CD14-positive monocyte (primary cell): ENCODE data around the gene SRSF8. TPM values are rescaled to one million over a fixed set of nuclear protein-coding genes. Genes with fewer than 3 reads are reported as not detected.

Source experiments
- DNase-seq, 3 donors: peaks; one replicate each; pipeline ENCODE4 v3.0.0-alpha.2; 2011 to 2022
- H2AFZ ChIP-seq: 2 replicates; pipeline ENCODE4 v1.6.0; 2012; ENCODE audit warnings: mild to moderate bottlenecking, low read depth, low read length, inconsistent platforms; ENCODE audit not compliant: insufficient read depth, poor library complexity, severe bottlenecking
- H3K27ac ChIP-seq, 2 donors: 1 replicate in 1 of 2; 2 replicates in 1 of 2; pipeline ENCODE4 v1.5.1; 2012 to 2013; ENCODE audit warnings: low read length in 2 of 2, control low read depth in 1 of 2, inconsistent platforms in 1 of 2, low read depth in 1 of 2, mild to moderate bottlenecking in 1 of 2
- H3K27me3 ChIP-seq, 2 donors: one replicate each; pipeline versions ENCODE4 v1.6.0 to v1.6.1; 2011 to 2013; ENCODE audit warnings: low read length in 2 of 2; ENCODE audit not compliant: control insufficient read depth in 2 of 2, insufficient read depth in 2 of 2
- H3K36me3 ChIP-seq, 2 donors: replicated peaks in 1 of 2; 1 replicate in 1 of 2; 2 replicates in 1 of 2; pipeline versions ENCODE4 v1.5.1 to v1.6.1; 2012 to 2013; ENCODE audit warnings: low read length in 2 of 2, control low read depth in 1 of 2, inconsistent platforms in 1 of 2, mild to moderate bottlenecking in 1 of 2; ENCODE audit not compliant: insufficient read depth in 2 of 2, control insufficient read depth in 1 of 2
- H3K4me1 ChIP-seq, 2 donors: 1 replicate in 1 of 2; 2 replicates in 1 of 2; pipeline versions ENCODE4 v1.5.1 to v1.6.1; 2012 to 2013; ENCODE audit warnings: low read length in 2 of 2, control low read depth in 1 of 2, inconsistent platforms in 1 of 2, mild to moderate bottlenecking in 1 of 2, moderate library complexity in 1 of 2; ENCODE audit not compliant: insufficient read depth in 2 of 2, control insufficient read depth in 1 of 2
- H3K4me2 ChIP-seq: replicated peaks from 2 replicates; pipeline ENCODE3; 2012; ENCODE audit warnings: low read length, moderate library complexity, mild to moderate bottlenecking; ENCODE audit not compliant: poor library complexity, severe bottlenecking; ENCODE audit errors: extremely low read depth
- H3K4me3 ChIP-seq, 3 experiments: fragments of 200-600 bp in 1 of 3; sonication (generic) in 1 of 3; replicated peaks in 1 of 3; 1 replicate in 2 of 3; 2 replicates in 1 of 3; pipeline ENCODE4 v1.5.1; 2011 to 2013; ENCODE audit warnings: low read length in 3 of 3, mild to moderate bottlenecking in 3 of 3, control low read depth in 2 of 3, low read depth in 2 of 3, inconsistent platforms in 1 of 3, moderate library complexity in 1 of 3
- H3K79me2 ChIP-seq: 2 replicates; pipeline ENCODE4 v1.6.0; 2012; ENCODE audit warnings: mild to moderate bottlenecking, control low read depth, inconsistent platforms, low read length, moderate library complexity; ENCODE audit not compliant: insufficient read depth
- H3K9ac ChIP-seq: 2 replicates; pipeline ENCODE4 v1.6.0; 2017; ENCODE audit warnings: low read length, mild to moderate bottlenecking; ENCODE audit not compliant: insufficient read depth, poor library complexity, severe bottlenecking
- H3K9me3 ChIP-seq, 2 donors: replicated peaks in 1 of 2; 1 replicate in 1 of 2; 2 replicates in 1 of 2; pipeline versions ENCODE4 v1.5.1 to v1.6.1; 2012 to 2013; ENCODE audit warnings: low read length in 2 of 2, control low read depth in 1 of 2; ENCODE audit not compliant: control insufficient read depth in 1 of 2, insufficient read depth in 1 of 2
- H4K20me1 ChIP-seq: 2 replicates; pipeline ENCODE4 v1.6.0; 2012; ENCODE audit warnings: mild to moderate bottlenecking, low read length, control low read depth, moderate library complexity; ENCODE audit not compliant: insufficient read depth
- H3K27ac Mint-ChIP-seq, 7 donors: one replicate each; pipeline ENCODE4 v1.8.0; 2020; ENCODE audit warnings: mild to moderate bottlenecking in 7 of 7, mixed read lengths in 7 of 7, moderate library complexity in 6 of 7, inconsistent platforms in 2 of 7
- H3K27me3 Mint-ChIP-seq, 3 donors: one replicate each; pipeline ENCODE4 v1.8.0; 2021 to 2022; ENCODE audit warnings: low read depth in 3 of 3, mild to moderate bottlenecking in 3 of 3, mixed read lengths in 3 of 3, moderate library complexity in 3 of 3, inconsistent platforms in 1 of 3
- H3K36me3 Mint-ChIP-seq, 2 donors: one replicate each; pipeline ENCODE4 v1.8.0; 2020; ENCODE audit warnings: mixed read lengths in 2 of 2, inconsistent platforms in 1 of 2, mild to moderate bottlenecking in 1 of 2
- H3K4me1 Mint-ChIP-seq: one replicate; pipeline ENCODE4 v1.8.0; 2020; ENCODE audit warnings: mild to moderate bottlenecking, mixed read lengths
- H3K4me3 Mint-ChIP-seq, 2 donors: one replicate each; pipeline ENCODE4 v1.8.0; 2020; ENCODE audit warnings: mild to moderate bottlenecking in 2 of 2, mixed read lengths in 2 of 2, moderate library complexity in 1 of 2
- H3K9me3 Mint-ChIP-seq, 7 donors: one replicate each; pipeline ENCODE4 v1.8.0; 2020 to 2022; ENCODE audit warnings: mixed read lengths in 7 of 7, mild to moderate bottlenecking in 6 of 7, moderate library complexity in 6 of 7, inconsistent platforms in 2 of 7
- WGBS: methylation state at CpG from one replicate; pipeline ENCODE4 v1.1.5; 2013; ENCODE audit warnings: missing lambda C conversion rate; ENCODE audit not compliant: insufficient coverage; 5-methylcytosine and 5-hydroxymethylcytosine counted together
- intact Hi-C, 2 donors: fragments of 100-400 bp; cut with micrococcal nuclease; formaldehyde crosslinking; loops; one replicate each; pipeline versions ENCODE4 v1.15.0 to v1.15.1; 2023
- polyA plus RNA-seq, 3 donors: library from polyadenylated mRNA; depleted of rRNA in 1 of 3; unstranded in 2 of 3; stranded (reverse) in 1 of 3; fragments of 300-500 nt in 2 of 3; fragments of >200 nt in 1 of 3; fragmentation: Illumina TruSeq in 2 of 3; gene quantifications; 1 replicate in 2 of 3; 2 replicates in 1 of 3; pipeline ENCODE4 v1.2.3, GENCODE V29; 2012 to 2021
- TF ChIP-seq, protein P1 (sequence below): fragments of 200-600 bp; IDR thresholded peaks from one replicate; pipeline ENCODE4 v1.8.0; 2022; ENCODE audit warnings: antibody characterized with exemption, mild to moderate bottlenecking

SRSF8 gene
- polyA plus RNA-seq, 3 donors: 9.3 to 24.9 (median 24.4) TPM

DNA sequence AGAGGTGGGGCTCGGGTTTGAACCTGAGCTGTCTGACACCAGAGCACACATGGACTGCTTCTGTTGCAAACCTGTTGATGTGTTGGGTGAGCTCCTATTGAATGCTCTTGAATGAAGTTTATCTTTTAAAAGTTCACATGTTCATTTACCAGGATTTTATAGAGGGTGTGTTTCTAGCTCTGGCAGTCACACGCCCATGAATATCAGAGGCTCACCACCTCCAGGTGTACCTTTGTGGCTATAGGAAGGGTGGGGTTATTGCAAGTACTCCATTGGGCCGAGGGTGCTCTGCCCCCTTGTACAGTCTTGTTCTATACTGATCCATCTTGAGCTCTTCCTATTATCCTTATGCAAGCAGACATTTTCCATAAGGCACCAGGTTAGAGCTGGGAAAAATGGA, 32.1 kb downstream of the SRSF8 start:
- no peak overlapping the region for H3K27ac ChIP-seq
- TF ChIP-seq, protein P1, sequence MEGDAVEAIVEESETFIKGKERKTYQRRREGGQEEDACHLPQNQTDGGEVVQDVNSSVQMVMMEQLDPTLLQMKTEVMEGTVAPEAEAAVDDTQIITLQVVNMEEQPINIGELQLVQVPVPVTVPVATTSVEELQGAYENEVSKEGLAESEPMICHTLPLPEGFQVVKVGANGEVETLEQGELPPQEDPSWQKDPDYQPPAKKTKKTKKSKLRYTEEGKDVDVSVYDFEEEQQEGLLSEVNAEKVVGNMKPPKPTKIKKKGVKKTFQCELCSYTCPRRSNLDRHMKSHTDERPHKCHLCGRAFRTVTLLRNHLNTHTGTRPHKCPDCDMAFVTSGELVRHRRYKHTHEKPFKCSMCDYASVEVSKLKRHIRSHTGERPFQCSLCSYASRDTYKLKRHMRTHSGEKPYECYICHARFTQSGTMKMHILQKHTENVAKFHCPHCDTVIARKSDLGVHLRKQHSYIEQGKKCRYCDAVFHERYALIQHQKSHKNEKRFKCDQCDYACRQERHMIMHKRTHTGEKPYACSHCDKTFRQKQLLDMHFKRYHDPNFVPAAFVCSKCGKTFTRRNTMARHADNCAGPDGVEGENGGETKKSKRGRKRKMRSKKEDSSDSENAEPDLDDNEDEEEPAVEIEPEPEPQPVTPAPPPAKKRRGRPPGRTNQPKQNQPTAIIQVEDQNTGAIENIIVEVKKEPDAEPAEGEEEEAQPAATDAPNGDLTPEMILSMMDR: no peak
- H3K27me3 ChIP-seq: no peaks in the 10 kb centered on the region
- peaks cover 0 to 4% of the 10 kb centered on the region in 2 donors for H3K4me1 ChIP-seq
- no peaks in the 10 kb centered on the region for H3K36me3 Mint-ChIP-seq
- no peak overlapping the region for H3K4me2 ChIP-seq
- no peak overlapping the region for H3K4me3 ChIP-seq
- H3K9me3 ChIP-seq: no peaks in the 10 kb centered on the region
- WGBS: no CpG with 5 or more reads among the region's 3 CpGs
- H3K4me1 Mint-ChIP-seq: peaks cover 13% of the 10 kb centered on the region
- no peaks in the 10 kb centered on the region for H3K36me3 ChIP-seq
- H3K9me3 Mint-ChIP-seq: no peaks in the 10 kb centered on the region
- H3K79me2 ChIP-seq: no peaks in the 10 kb centered on the region
- no peak overlapping the region for H3K4me3 Mint-ChIP-seq
- intact Hi-C loops: no loop called here
- no peaks in the 10 kb centered on the region for H3K27me3 Mint-ChIP-seq
- no peaks in the 10 kb centered on the region for H4K20me1 ChIP-seq
- H2AFZ ChIP-seq: no peak overlapping the region
- H3K27ac Mint-ChIP-seq: peak overlapping the region in 1 of 7 donors; percentile 32
- no peak overlapping the region for H3K9ac ChIP-seq
- DNase-seq: no peak

DNA sequence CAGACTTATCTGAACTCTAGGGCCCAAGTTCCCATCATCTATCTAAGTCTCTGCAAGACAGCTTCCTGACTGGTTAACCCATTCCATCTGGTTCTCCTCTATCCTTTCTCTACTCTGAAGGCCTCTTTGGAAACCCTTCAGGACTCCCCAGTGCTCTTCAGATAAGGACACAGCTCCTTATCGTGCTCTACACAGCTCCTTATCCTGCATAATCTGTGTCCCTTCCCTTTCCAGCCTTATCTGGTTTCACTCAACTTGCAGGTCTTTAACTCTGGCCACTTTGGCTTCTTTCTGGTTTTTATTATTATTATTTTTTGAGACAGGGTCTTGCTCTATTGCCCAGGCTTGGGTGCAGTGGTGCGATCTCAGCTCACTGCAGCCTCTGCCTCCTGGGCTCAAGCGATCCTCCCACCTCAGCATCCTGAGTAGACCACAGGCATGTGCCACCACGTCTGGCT, 33.5 kb downstream of the SRSF8 start:
- Histone ChIP-seq H2AFZ (no peak overlapping the region), H3K79me2 (no peaks in the 10 kb centered on the region), H3K27ac (no peak overlapping the region), H4K20me1 (no peaks in the 10 kb centered on the region), H3K27me3 (no peaks in the 10 kb centered on the region), H3K9me3 (no peaks in the 10 kb centered on the region), H3K4me2 (no peak overlapping the region), H3K36me3 (no peaks in the 10 kb centered on the region), H3K4me1 (peaks cover 0 to 4% of the 10 kb centered on the region in 2 donors), H3K4me3 (no peak overlapping the region), H3K9ac (no peak overlapping the region)
- no peaks in the 10 kb centered on the region for H3K9me3 Mint-ChIP-seq
- peaks cover 13% of the 10 kb centered on the region for H3K4me1 Mint-ChIP-seq
- intact Hi-C loops: no loop called here
- peak overlapping the region in 1 of 7 donors; percentile 3 for H3K27ac Mint-ChIP-seq
- H3K4me3 Mint-ChIP-seq: no peak overlapping the region
- WGBS: 100% methylated on average over 1 of the region's 4 CpGs
- DNase-seq: no peak
- H3K27me3 Mint-ChIP-seq: no peaks in the 10 kb centered on the region
- no peaks in the 10 kb centered on the region for H3K36me3 Mint-ChIP-seq
- TF ChIP-seq, protein P1: no peak
